Measurements from ENCODE around the gene DR1.
"Not testable (repeated sequence)": the region's sequence is repeated elsewhere in the genome, so short reads cannot be mapped to it uniquely, and the experiment has no call there.

Gene DR1

GRCh38 chr1:93386268-93386667 is 40.6 kb downstream of the DR1 start:
- not testable (repeated sequence) for DNase-seq (ENCODE audit: low read depth, low spot score)

GRCh38 chr1:93394514-93394913 is 48.8 kb downstream of the DR1 start:
- no peak for DNase-seq (ENCODE audit: low read depth, low spot score)

DNA sequence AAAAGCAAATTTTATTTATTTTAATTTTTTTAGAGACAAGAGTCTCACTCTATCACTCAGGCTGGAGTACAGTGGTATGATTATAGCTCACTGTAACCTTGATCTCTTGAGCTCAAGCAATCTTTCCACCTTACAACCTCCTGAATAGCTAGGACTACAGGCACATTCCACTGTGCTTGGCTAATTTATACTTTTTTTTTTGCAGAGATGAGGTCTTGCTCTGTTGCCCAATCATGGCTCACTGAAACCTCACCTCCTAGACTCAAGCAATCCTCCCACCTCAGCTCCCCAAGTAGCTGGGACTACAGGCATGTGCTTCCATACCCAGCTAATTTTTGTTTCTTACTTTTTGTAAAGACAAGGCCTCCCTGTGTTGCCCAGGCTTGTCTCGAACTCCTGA is 49.5 kb downstream of the DR1 start:
- DNase-seq (ENCODE audit: low read depth, low spot score) = no peak

DNA sequence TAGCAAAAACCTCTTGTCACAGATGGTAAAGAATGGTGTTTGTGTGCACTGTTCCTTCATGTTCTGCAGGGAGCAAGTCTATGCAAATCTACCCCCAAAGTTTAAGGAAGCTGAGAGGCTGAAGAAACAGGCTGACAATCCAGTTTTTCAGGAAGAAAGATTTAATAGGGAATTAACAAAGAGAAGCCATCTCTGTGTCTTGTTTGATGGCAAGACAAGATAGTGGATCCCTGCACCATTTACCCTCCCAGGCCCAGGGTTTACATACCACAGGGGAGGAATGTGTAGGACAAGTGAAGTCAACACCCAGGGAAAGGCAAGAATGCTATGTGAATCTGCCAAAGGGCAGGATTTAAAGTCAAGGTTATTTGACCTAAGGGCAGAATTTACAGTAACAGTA is 54.1 kb downstream of the DR1 start:
- DNase-seq (ENCODE audit: low read depth, low spot score) = no peak

DNA sequence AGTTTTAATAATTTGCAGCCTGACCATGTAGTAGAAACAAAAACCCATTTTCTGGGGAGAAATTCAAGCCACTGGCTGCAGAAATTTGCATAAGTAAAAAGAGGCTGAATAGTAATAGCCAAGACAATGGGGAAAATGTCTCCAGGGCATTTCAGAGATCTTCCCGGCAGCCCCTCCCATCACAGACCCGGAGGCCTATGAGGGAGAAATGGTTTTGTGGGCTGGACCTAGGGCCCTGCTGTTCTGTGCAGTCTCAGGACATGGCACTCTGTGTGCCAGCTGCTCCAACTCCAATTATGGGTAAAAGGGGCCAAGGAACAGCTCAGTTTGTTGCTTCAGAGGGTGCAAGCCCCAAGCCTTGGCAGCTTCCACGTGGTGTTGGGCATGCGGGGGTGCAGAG is 62.5 kb downstream of the DR1 start:
- no peak for DNase-seq (ENCODE audit: low read depth, low spot score)

DNA sequence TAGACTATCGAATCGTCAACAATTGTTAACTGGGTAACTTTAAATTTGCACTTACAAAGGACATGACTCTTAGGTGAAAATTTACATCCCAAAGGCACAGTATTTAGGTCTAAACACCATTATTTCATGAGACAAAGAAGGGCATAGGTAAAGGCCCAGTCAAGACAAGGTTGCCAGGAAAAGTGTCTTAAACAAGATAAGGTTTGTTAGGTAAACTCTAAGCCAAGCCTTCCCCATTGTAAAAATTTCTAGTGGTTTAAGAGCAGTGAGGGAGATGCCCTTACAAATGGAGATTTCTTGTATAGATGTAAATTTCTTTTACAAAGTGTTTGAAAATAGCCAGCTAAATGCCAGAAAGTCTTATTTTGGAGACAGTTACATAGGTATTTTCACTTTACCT is 65.3 kb downstream of the DR1 start:
- DNase-seq (ENCODE audit: low read depth, low spot score) = no peak

GRCh38 chr1:93414749-93415148 is 69.0 kb downstream of the DR1 start:
- no peak for DNase-seq (ENCODE audit: low read depth, low spot score)

DNA sequence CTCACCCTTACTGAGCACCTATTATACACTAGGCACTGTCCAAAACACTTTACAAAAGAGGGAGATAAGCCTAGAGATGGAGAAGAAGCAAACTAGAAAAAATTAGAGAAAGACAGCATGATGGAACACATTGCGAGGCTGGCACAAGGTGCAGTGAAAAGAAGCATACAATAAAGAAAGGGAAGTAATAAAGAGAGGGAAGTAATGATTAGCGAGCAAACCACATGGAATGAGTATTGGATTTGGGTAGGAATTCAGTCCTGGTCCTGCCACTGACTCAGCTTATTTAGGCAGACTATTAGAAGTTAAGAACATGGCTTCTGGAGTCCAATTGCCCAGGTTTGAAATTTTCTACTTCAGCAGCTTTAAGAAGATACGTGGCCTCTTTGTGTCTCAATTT is 69.6 kb downstream of the DR1 start:
- DNase-seq (ENCODE audit: low read depth, low spot score) = no peak

DNA sequence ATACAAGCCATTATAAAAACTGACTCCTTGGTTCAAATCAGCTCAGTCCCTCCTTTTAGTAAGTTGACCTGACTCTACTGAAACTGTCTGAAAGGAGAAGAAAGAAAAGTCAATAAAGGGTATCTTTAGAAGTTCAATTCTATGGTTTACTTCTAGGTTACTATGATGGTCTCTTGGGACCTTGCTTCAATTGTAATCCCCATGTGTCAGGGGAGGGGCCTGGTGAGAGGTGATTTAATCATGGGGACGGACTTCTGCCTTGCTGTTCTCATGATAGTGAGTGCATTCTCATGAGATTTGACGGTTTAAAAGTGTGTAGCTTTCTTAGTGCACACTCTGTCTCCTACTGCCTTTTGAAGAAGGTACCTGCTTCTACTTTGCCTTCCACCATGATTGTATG is 70.5 kb downstream of the DR1 start:
- no peak for DNase-seq (ENCODE audit: low read depth, low spot score)

Data from astrocyte of the hippocampus (primary cell).